Motor neuron (in vitro differentiated cells): Measurements from ENCODE around the gene UBQLN4. TPM values are rescaled to one million over a fixed set of nuclear protein-coding genes. Genes with fewer than 3 reads are reported as not detected.

Experiments used
- ATAC-seq, 8 experiments: fragments of 200-7000 bp; cut with Tn5 transposase; replicated peaks in 6 of 8; 2 replicates each; pipeline ENCODE4 v1.8.0; 2021; ENCODE audit warnings: mild to moderate bottlenecking in 8 of 8, moderate library complexity in 8 of 8
- H3K27ac ChIP-seq, 2 donors: fragments of 250-450 bp; sonication (Bioruptor Pico); 2 replicates each; pipeline ENCODE4 v1.9.0; 2021; ENCODE audit warnings: antibody characterized with exemption in 2 of 2, mild to moderate bottlenecking in 2 of 2, moderate library complexity in 1 of 2
- H3K4me1 ChIP-seq, 2 donors: fragments of 250-450 bp; sonication (Bioruptor Pico); replicated peaks in 1 of 2; 2 replicates each; pipeline ENCODE4 v1.6.1; 2021; ENCODE audit warnings: antibody characterized with exemption in 2 of 2, mild to moderate bottlenecking in 2 of 2, moderate library complexity in 1 of 2
- H3K4me3 ChIP-seq, 5 donors: fragments of 250-450 bp; sonication (Bioruptor Pico); 2 replicates each; pipeline ENCODE4 v1.9.0; 2021; ENCODE audit warnings: antibody characterized with exemption in 5 of 5, mild to moderate bottlenecking in 5 of 5, moderate library complexity in 4 of 5
- WGBS, 10 experiments: fragments of 450-650 bp; shearing (Covaris generic); methylation state at CpG; one replicate each; pipeline ENCODE4 v1.0.0; 2022; 5-methylcytosine and 5-hydroxymethylcytosine counted together
- in situ Hi-C, 9 experiments: fragments of 400-800 bp; cut with MboI; loops; one replicate each; pipeline ENCODE4 v1.15.0; 2021; ENCODE audit warnings: low sequenced_read_pairs in 9 of 9, low pct_unique_long_range_greater_than_20kb in 2 of 9; ENCODE audit not compliant: unreplicated experiment in 9 of 9
- total RNA-seq, 8 experiments: library from RNA; unstranded; fragments of 300-600 nt; gene quantifications; 2 replicates each; pipeline versions ENCODE4 v1.2.3 to v1.2.4, GENCODE V29; 2022

UBQLN4 gene
- total RNA-seq, 8 experiments from 2014 or later, result 22.7 to 51.1 (median 35.0) TPM

DNA sequence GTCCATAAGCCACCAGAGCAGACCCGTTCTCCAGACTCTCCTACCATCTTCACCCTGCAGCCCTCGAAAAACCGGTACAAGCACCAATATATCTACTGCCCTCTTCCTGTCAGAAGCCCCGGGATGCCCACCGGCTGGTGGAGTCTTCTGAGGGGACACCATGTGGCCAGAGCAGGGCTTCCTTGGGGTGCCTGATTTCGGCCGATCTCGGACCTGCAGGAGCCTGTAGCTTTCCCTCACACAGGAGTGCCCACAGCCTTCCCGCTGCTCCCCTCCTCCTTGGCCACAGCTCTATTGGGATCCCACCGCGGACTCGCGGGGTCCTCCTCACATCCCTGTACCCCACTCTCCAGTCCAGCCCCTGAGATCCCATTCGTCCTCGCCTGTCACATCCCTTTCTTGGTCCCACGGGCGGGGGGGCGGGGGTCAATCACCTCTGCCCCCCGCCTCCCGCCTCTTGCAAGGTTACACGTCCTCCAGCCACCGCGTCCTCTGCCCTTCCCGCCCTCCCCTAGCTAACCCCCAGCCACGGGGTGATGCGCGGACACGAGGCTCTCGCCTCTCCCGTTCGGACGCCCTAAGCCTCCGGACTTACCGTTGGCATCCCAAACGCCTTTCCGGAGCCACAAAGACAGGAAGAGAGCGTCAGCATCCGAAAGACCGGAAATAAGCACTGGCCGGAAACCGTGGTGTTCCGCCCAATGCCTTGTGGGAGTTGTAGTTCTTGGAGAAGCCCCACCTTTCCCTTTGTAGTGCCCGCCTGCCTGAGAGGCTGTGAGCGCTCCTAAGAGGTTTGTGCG lies 33.1 kb downstream of the UBQLN4 start, which contains the start of gene SSR2:
Gene SSR2 (minus strand): TSS at position 659 of the 800 bp plus-strand sequence. CDS start 784 bp downstream, outside the sequence.
- in situ Hi-C loops, result no loop called here
- H3K27ac ChIP-seq, result peak within 1 kb of the TSS; percentile 95
- peak within 1 kb of the TSS; percentile 87 to 98 (median 96) for H3K4me3 ChIP-seq
- peak; percentile 96 to 99 (median 98) for ATAC-seq
- H3K4me1 ChIP-seq, result peaks cover 8 to 13% of the 10 kb centered on the region in 2 donors
- WGBS, 10 experiments, result 0 to 4% (median 0%) methylated on average over 1 to 14 of the region's 45 CpGs; no CpG with 5 or more reads in 2 of the 10 experiments

DNA sequence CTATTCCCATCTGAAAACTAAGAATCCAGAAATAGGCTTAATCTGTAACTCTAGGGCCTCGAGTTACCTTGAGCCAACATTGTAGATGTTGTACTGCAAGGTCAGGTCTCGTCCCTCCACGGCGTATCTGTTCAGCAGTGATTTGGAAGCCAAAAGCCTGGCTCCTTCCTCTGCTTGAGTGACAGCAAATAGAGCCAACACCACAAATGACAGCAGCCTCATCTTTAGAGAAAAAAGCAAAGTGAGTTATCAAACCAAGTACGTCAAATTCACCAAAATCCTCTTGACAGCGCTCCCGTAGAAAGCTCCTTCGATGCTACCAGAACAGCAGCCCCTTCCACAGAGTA lies 33.7 kb downstream of the UBQLN4 start:
- Histone ChIP-seq H3K4me1 (peaks cover 8 to 10% of the 10 kb centered on the region in 2 donors), H3K4me3 (peak overlapping the region; percentile 87 to 98 (median 96)), H3K27ac (peak overlapping the region; percentile 95)
- in situ Hi-C loops, result no loop called here
- 13 to 73% (median 50%) methylated on average over 3 to 8 of the region's 8 CpGs; no CpG with 5 or more reads in 1 of the 10 experiments for WGBS, 10 experiments
- ATAC-seq, result no peak

DNA sequence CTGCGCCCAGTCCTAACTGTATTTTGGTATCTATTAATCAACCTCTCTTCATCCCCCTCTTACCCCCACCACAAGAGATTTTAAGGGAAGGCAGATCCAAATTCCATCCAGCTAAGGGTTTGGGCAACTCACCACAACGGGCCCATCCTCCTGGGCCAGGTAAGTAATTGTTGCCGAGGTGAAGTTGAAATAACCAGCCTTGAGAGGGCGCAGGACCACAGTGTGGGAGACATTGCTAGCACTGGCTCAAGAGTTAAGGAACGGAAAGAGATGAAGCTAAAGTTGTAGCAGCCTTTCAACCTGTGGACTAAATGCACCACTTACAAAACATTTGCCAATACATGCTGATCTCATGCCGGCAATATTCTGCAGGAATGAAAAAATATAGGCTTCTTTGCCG lies 38.8 kb downstream of the UBQLN4 start:
- WGBS, 10 experiments, result 60 to 100% (median 95%) methylated on average over 1 to 7 of the region's 7 CpGs; no CpG with 5 or more reads in 3 of the 10 experiments
- no peak for ATAC-seq
- in situ Hi-C loops, result no loop called here

DNA sequence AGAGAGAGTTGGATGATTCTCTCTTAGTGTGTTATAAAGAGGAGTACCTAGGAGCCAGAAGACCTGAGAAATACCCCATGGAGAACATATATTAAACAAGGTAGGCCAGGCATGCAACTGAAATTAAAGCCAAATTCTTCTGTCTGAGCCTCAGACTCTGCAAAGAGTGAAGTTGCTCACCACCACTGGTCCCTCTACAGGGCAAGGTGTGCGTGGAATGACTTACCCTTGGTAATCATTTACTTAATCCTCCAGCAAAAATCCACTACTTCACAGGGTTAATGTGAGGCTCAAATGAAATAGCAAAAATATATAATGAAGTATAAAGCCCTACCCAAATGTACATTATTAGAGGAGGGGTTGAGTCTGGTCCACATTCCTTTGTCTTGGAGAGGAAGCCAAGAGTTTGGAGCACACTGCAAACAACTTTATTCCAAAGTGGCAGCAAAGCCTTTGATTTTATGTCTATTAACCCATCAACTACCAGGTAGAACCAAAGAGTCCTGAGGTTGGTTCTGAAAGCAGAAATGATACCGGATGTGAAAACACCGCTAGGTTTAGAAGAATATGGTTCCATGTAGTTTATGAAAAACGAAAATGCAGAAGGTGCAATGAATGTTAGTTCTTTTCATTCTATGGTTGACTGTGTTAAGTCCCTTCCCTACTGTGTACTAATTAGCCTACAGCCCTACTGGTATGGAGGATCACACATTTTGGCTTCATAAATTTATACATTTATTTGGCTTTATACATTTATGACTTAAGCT lies 41.4 kb downstream of the UBQLN4 start:
- Histone ChIP-seq H3K27ac (no peak overlapping the region), H3K4me1 (peaks cover 0 to 4% of the 10 kb centered on the region in 2 donors), H3K4me3 (no peak overlapping the region)
- 80 to 100% (median 96%) methylated on average over 1 to 4 of the region's 4 CpGs; no CpG with 5 or more reads in 1 of the 10 experiments for WGBS, 10 experiments
- ATAC-seq, result no peak
- in situ Hi-C loops, result no loop called here

More for the DNA sequence above, 38.8 kb downstream of the UBQLN4 start:
- H3K27ac ChIP-seq, result no peak overlapping the region
- H3K4me3 ChIP-seq, result no peak overlapping the region
- H3K4me1 ChIP-seq, result peaks cover 5 to 6% of the 10 kb centered on the region in 2 donors

DNA sequence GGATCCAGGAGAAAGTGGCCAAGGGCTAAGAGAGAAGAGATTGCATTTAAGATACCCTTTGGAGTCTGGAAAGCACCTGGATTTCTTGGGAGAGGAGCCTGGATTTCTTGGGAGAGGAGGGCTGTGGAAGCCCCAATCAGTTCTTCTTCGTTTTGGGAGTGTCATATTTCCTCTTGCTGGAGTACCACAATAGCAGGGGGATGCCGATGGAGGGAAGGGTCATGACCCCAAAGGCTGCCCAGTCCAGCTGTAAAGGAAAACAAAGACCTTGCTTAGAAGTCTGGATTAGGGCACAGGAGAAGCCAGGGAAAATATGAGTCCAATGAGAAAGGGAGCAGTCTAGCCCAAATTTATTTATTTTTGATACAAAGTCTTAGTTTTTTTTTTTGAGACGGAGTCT lies 44.2 kb downstream of the UBQLN4 start:
- no peak for ATAC-seq
- in situ Hi-C loops, result no loop called here
- 0 to 48% (median 37%) methylated on average over 1 to 3 of the region's 3 CpGs; no CpG with 5 or more reads in 2 of the 10 experiments for WGBS, 10 experiments
- no peak overlapping the region for H3K4me3 ChIP-seq
- no peak overlapping the region for H3K27ac ChIP-seq
- peaks cover 0 to 4% of the 10 kb centered on the region in 2 donors for H3K4me1 ChIP-seq

DNA sequence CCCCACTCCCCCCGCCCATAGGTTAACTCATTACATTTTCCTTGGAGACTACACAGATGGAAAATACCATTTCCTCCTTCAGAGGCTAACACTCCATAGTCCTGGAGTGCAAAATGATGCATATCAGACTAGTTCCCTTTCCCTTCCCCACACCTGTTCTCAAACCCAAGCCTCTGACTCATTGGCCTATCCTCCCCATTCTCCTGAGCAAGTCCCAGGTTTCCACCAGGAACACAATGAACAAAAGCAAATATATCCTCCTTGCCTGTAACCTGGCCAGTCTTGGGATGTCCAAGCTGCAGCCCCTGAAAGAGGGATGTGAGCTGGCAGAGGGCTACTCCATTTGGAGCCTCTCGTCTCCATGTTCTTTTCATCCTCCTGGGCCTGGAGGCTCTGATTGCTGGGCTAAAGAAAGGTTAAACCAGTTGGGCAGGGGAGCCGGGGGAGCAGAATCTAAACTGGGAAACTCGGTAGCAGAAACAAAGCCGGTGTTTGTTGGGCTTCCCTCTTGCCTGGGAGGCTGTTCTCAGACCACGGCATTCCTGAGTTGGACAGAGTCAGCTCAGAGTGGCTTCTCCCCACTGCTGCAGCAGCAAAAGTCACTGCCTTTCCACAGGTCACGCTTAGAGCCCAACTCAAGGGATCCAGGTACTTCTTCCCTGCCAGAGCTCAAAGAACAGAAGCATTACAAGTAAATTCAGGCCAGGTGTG lies 46.8 kb downstream of the UBQLN4 start:
- peaks cover under 1 to 4% of the 10 kb centered on the region in 2 donors for H3K4me1 ChIP-seq
- in situ Hi-C loops, result no loop called here
- 40 to 89% (median 70%) methylated on average over 1 to 6 of the region's 7 CpGs; no CpG with 5 or more reads in 5 of the 10 experiments for WGBS, 10 experiments
- no peak overlapping the region for H3K27ac ChIP-seq
- ATAC-seq, result no peak
- H3K4me3 ChIP-seq, result no peak overlapping the region

DNA sequence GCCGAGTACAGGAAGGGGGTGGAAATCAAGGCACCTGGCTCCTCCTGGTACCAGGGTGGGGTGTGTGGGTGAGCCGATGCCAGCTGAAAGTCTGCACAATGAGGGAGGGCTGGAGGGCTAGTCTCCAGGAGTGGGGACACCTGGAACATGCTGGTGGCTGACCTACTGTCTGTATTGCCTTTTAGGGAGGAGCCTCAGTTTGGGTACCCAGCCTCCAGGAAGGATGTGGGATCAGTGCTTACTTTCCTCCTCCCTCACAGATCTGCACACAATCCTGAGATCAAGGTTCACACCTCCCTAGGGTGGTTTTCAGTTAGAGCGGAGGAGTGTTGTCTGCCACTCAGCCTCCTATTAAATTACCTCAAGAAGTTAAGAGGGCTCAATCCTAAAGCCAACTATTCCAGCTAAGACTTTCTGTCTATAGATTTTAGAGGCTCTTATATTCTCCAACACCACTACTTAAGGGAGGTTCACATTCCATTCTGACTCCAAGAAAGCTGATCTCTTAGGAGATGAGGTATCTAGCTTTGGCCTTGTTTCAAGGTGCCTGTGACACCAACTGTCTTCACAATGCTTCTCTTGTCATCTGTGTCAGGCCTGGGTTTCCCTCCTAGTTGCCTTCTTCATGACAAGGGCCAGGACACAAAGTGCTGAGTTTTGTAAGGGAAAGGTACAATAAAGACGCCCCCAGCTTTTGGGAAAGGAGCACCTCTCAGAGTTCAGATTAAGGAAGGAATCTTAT lies 48.6 kb downstream of the UBQLN4 start:
- H3K27ac ChIP-seq, result no peak overlapping the region
- ATAC-seq, result no peak
- WGBS, 10 experiments, result 63 to 100% (median 85%) methylated on average over 1 to 2 of the region's 4 CpGs; no CpG with 5 or more reads in 4 of the 10 experiments
- in situ Hi-C loops, result no loop called here
- H3K4me3 ChIP-seq, result no peak overlapping the region
- H3K4me1 ChIP-seq, result peaks cover 3 to 4% of the 10 kb centered on the region in 2 donors

DNA sequence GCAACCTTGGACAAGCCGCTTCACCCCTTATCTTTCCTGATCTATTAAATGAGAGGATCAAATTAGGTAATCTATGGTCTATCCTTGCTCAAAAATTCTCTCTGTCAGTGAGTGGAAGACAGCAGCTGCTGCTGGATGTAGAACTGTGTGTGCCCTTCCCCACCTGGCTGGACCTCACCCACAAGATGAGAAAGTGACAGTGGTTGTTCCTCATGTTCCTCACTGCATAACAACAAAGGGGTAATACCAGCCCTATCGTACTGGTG lies 49.7 kb downstream of the UBQLN4 start:
- in situ Hi-C loops, result no loop called here
- ATAC-seq, result no peak
- Histone ChIP-seq H3K4me1 (peaks cover 3% of the 10 kb centered on the region in 2 donors), H3K4me3 (no peak overlapping the region), H3K27ac (no peak overlapping the region)
- WGBS, 10 experiments, result 0 to 100% (median 69%) methylated on average over 1 to 2 of the region's 2 CpGs; no CpG with 5 or more reads in 4 of the 10 experiments

DNA sequence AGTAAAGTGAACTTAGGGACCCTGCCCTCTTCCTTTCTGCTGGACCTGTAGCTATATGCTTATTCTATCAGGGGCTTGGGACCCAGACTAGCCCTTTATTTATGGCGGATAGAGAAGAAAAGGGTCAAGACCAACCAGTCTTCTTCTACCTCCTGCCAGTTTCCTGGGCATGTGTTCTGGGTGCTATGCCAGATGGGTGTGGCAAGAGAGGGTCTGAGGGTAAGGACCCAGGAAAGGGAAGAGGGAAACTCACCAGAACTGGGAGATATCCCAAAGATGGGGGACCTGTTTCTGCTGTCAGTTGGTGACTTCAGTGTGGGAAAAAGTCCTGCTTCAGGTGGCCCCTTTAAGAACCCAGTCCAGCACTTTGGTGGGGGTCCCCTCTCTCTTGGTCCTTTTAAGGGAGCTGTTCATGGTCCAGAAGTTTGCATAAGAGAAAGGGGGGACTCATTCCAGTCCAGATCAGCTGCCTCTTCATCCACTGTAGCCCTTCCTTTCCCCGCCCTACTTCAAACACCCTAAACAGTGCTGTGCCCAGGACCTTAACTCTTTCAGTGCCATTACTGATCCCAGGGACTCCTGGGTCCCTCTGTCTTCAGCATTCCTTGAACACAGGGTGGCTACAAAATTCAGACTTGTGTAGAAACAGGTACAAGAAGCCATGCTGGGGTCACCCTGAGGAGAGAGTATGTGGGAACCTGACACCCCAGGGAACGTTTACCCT lies 51.2 kb downstream of the UBQLN4 start:
- no peak for ATAC-seq
- WGBS, 10 experiments, result 0 to 100% (median 65%) methylated on average over 1 to 3 of the region's 3 CpGs; no CpG with 5 or more reads in 4 of the 10 experiments
- in situ Hi-C loops, result no loop called here
- Histone ChIP-seq H3K4me3 (no peak overlapping the region), H3K4me1 (peaks cover 0 to 3% of the 10 kb centered on the region in 2 donors), H3K27ac (no peak overlapping the region)

DNA sequence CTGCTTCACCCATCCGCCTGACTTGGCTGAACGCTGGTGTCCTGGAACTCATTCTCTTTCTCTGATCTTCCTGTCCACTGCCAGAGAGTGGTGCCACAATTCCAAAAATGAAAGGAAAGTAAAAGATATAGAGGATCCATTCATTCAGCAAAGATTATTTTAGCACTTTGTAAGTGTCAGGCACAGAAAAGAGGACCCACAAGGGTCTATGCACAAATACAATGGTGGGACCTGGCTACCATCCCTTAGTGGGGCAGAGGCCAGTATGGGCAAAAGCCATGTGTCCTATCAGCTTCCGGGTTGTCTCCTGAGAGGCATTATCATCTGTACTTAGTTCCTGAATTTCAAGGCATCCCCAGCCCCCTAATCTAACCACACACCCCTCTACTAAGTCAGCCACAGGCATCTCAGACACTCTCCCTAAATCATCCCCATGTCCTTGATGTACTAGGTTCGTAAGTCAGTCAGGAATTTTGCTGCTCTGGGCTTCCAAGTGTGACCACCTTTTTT lies 51.9 kb downstream of the UBQLN4 start:
- in situ Hi-C loops, result no loop called here
- Histone ChIP-seq H3K4me1 (peaks cover 0 to 3% of the 10 kb centered on the region in 2 donors), H3K27ac (no peak overlapping the region), H3K4me3 (no peak overlapping the region)
- ATAC-seq, result peak in 1 of 8 experiments; percentile 25
- 40 to 90% (median 76%) methylated on average over 1 to 4 of the region's 4 CpGs; no CpG with 5 or more reads in 3 of the 10 experiments for WGBS, 10 experiments

DNA sequence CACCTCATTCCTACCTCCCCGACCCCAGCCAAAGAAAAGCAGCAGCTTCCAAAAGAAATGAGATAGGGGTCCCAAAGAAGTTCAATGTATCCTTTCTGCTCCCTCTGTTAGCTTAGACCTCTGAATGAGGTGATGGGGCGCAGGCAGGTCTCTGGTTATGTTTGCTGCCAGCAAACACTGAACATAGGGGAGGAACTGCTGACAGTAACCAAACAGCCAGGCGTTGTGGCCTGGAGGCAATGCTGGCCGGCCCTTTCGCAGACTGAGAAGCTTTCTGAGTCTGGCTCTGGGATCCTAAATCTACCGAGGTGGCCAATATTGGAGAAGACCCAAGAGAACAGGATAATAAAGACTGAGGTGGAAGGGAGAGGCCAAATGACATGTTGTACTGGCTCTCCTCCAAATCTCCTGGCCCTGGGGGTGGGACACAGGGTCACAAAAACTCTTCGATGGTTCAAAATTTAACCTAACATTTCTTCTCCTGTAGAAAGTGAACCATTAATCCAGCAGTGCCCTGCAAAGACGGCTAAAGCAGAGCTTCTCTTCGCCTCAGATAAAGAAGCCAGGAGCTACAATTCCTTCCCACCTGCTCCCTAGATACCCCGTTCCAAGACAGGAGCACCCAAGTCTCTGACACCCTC lies 52.5 kb downstream of the UBQLN4 start:
- H3K4me3 ChIP-seq, result no peak overlapping the region
- H3K4me1 ChIP-seq, result peaks cover 0 to 3% of the 10 kb centered on the region in 2 donors
- no peak overlapping the region for H3K27ac ChIP-seq
- peak in 1 of 8 experiments; percentile 35 for ATAC-seq
- WGBS, 10 experiments, result 44 to 85% (median 61%) methylated on average over 1 to 10 of the region's 10 CpGs; no CpG with 5 or more reads in 1 of the 10 experiments
- in situ Hi-C loops, result no loop called here
